ENCODE results near the gene KHNYN.
"Not testable (repeated sequence)": the region's sequence is repeated elsewhere in the genome, so short reads cannot be mapped to it uniquely, and the experiment has no call there.

The KHNYN gene

DNA sequence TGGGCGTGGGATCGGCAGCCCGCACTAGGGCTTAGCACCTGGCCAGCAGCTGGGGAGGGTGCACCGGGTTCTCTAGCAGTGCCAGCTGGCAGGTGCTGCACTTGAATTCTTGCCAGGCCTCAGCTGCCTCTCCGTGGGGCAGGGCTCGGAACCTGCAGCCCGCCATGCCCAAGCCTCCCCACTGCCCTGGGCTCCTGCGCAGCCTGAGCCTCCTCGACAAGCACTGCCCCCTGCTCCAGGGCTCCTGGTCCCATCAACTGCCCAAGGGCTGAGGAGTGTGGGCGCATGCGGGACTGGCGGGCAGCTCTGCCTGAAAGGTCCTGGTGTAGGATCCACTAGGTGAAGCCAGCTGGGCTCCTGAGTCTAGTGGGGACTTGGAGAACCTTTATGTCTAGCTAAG is 43.5 kb downstream of the KHNYN start:
- TF ChIP-seq, protein P1, sequence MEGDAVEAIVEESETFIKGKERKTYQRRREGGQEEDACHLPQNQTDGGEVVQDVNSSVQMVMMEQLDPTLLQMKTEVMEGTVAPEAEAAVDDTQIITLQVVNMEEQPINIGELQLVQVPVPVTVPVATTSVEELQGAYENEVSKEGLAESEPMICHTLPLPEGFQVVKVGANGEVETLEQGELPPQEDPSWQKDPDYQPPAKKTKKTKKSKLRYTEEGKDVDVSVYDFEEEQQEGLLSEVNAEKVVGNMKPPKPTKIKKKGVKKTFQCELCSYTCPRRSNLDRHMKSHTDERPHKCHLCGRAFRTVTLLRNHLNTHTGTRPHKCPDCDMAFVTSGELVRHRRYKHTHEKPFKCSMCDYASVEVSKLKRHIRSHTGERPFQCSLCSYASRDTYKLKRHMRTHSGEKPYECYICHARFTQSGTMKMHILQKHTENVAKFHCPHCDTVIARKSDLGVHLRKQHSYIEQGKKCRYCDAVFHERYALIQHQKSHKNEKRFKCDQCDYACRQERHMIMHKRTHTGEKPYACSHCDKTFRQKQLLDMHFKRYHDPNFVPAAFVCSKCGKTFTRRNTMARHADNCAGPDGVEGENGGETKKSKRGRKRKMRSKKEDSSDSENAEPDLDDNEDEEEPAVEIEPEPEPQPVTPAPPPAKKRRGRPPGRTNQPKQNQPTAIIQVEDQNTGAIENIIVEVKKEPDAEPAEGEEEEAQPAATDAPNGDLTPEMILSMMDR (IDR thresholded peaks at IDR 0.05; ENCODE audit: insufficient read depth, missing control alignments): no peak
- DNase-seq (ENCODE audit: insufficient read length, low spot score) (no peak), FAIRE-seq (no peak)

DNA sequence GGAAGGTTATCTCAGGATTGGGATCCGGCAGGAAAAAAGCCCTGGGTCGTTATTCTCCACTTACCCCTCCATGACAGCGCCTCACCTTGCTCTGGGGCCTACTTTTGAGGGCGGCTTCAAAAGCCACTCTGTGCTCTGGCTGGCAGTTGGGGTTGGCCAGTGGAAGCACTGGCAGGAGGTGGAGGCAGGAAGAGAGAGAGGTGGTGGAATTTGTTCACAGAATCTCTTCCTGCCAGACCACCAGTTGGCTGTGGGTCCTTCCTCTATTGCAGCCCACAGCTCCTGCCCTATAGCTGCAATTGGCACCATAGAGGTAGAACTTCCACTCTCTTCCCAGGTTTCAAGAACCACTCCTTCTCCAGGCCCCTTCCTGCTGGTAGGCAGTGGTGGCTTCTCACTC is 45.5 kb downstream of the KHNYN start:
- DNase-seq (ENCODE audit: insufficient read length, low spot score) (no peak), FAIRE-seq (no peak)
- TF ChIP-seq, protein P1 (IDR thresholded peaks at IDR 0.05; ENCODE audit: insufficient read depth, missing control alignments): no peak

DNA sequence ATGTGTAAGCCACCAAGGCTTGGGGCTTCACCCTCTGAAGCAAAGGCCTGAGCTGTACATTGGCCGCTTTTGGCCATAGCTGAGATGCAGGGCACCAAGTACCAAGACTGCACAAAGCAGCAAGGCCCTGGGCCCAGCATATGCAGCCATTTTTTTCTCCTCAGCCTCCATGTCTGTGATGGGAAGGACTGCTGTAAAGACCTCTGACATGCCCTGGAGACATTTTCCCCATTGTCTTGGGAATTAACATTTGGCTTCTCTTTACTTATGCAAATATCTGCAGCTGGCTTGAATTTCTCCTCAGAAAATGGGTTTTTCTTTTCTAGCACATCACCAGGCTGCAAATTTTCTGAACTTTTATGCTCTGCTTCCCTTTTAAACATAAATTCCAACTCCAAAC is 50.2 kb downstream of the KHNYN start:
- FAIRE-seq; DNase-seq (ENCODE audit: insufficient read length, low spot score): not testable (repeated sequence)

DNA sequence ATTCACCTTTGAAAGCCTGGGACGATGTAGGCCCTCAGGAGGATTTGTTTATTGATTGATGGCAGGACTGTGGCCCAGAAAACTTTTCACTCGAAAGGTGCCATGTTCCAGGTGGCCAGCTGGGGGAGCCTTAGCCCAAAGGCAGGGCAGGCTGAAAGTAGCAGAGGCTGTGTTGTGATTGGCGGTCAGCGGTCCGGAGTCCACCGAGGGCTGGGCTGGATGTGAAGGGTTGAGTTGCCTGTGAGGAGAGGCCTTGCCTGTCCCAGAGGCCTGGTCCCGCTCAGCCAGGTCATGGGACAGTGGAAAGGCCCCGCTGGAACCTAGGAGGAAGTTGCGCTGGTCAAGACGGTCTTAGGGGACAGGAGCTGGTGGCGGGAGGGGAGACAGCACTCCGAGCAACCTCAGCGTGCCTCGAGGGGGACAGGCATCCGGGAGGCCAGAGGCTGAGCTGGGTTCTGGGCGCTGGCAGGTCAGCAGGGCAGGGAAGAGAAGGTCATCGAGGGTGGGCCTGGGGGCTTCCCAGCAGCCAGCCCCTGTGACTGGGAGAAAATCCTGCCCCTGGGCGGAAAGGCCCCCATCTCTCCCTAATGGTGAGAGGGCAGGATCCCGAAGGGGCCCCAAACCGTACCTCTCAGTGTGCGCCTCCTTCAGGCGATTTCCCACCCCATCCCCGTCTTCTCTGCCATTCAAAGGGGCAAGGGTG is 52.0 kb downstream of the KHNYN start:
- DNase-seq (ENCODE audit: insufficient read length, low spot score): no peak
- FAIRE-seq: no peak
- TF ChIP-seq, protein P1 (IDR thresholded peaks at IDR 0.05; ENCODE audit: insufficient read depth, missing control alignments): peak; percentile 56

DNA sequence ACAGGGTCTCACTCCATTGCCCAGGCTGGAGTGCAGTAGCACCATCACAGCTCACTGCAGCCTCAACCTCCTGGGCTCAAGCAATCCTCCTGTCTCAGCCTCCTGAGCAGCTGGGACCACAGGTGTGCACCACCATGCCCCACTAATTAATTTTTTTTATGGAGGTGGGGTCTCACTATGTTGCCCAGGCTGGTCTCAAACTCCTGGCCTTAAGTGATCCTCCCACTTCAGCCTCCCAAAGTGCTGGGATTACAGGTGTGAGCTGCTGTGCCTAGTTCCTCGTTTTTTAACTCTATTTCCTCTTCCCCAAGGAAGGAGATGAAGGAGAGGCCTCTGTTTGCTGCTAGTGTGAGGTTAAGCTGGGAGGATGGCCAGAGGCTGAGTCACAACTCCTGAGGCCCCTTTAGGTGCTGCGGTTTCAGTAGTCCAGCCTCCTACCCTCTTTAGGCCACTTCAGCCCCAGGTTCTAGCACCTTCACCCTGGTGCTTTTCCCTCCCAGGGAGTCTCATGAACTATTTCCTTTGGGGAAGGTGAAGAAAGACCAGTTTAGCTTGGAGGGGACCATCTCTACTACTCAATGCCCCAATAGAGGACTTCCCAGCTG is 53.0 kb downstream of the KHNYN start:
- not testable (repeated sequence) for DNase-seq (ENCODE audit: insufficient read length, low spot score); FAIRE-seq

DNA sequence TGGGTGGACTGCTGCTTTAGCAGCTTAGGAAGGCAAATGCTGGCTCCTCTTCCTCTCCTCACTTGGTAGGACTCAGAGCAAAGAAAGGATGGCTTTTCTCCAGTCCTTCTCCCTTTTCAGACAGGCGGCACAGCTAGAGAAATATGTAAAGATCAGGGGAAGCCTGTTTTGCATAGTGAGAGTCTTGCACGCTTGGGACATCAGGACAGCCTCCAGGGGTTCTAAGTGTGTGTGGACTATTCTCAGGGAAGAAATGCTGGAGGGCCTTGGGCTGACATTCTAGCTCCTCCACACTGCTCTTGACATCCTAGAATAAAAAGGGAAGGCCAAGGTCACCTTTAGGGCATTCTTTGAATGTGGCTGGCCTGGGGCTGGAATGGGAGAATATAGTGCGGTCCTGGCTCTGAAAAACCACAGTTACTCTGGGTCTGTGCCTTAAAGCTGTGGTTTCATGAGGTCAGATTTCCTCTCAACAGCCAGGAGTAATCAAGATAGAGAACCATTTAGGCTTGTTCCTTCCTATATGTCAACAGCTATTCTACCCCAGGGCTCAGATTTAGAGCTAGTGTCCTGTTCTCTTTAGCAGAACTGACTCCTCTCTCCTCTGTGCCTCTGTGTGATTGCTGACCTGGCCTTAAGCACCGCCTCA is 54.0 kb downstream of the KHNYN start:
- FAIRE-seq (no peak), DNase-seq (ENCODE audit: insufficient read length, low spot score) (no peak)
- TF ChIP-seq, protein P1 (IDR thresholded peaks at IDR 0.05; ENCODE audit: insufficient read depth, missing control alignments): no peak

Data from D721Med (cell line).